Urinary bladder (tissue), 4 donors: ENCODE data around the gene ATP6V1A. TPM values are rescaled to one million over a fixed set of nuclear protein-coding genes. Genes with fewer than 3 reads are reported as not detected.
"Not testable (repeated sequence)": the region's sequence is repeated elsewhere in the genome, so short reads cannot be mapped to it uniquely, and the experiment has no call there.

Experiments used
- DNase-seq: peaks from one replicate; pipeline ENCODE4 v3.0.0-alpha.2; 2015; ENCODE audit errors: extremely low spot score
- H3K27ac ChIP-seq: one replicate; pipeline ENCODE4 v1.5.1; 2013; ENCODE audit warnings: low read depth, mild to moderate bottlenecking, moderate library complexity
- H3K36me3 ChIP-seq: one replicate; pipeline ENCODE4 v1.6.1; 2013; ENCODE audit warnings: mild to moderate bottlenecking, moderate library complexity; ENCODE audit not compliant: insufficient read depth
- H3K4me1 ChIP-seq: one replicate; pipeline ENCODE4 v1.6.1; 2013; ENCODE audit warnings: mild to moderate bottlenecking, moderate library complexity; ENCODE audit not compliant: insufficient read depth
- H3K4me3 ChIP-seq: one replicate; pipeline ENCODE4 v1.5.1; 2013; ENCODE audit warnings: low read depth, low read length
- WGBS: extraction: QIAGEN DNeasy Blood & Tissue Kit; methylation state at CpG from one replicate; pipeline ENCODE4 v1.1.7; 2013; 5-methylcytosine and 5-hydroxymethylcytosine counted together
- polyA plus RNA-seq: library from polyadenylated mRNA; stranded (reverse); fragments of 200-250 nt; gene quantifications from one replicate; pipeline ENCODE4 v1.2.3, GENCODE V29; 2013
- total RNA-seq: library from RNA; depleted of rRNA; stranded (reverse); fragments of >200 nt; gene quantifications from one replicate; pipeline ENCODE4 v1.2.3, GENCODE V29; 2014
- donor health status: healthy with polysubstance abuse.
- donor health status: healthy.

Gene ATP6V1A
- total and polyA plus RNA-seq, 2 donors, result 14.2 to 55.0 TPM

DNA sequence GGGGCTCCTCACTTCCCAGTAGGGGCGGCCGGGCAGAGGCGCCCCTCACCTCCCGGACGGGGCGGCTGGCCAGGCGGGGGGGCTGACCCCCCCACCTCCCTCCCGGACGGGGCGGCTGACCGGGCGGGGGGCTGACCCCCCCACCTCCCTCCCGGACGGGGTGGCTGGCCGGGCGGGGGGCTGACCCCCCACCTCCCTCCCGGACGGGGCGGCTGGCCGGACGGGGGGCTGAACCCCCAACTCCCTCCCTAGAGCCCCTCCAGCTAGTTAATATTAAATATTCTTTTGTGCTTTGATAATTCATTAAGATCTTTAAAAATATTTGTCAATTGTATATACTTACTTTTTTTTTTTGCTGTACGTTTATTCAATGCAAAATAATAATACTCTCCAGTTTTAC, 103.0 kb downstream of the ATP6V1A start:
- not testable (repeated sequence) for H3K4me3 ChIP-seq
- 87% methylated on average over 12 of the region's 22 CpGs for WGBS

GRCh38 chr3:113850391-113850790, 103.6 kb downstream of the ATP6V1A start:
- not testable (repeated sequence) for H3K36me3 ChIP-seq, DNase-seq, H3K4me1 ChIP-seq, H3K4me3 ChIP-seq, H3K27ac ChIP-seq
- 84% methylated on average over 9 of the region's 9 CpGs for WGBS

More for the DNA sequence above, 103.0 kb downstream of the ATP6V1A start:
- DNase-seq, H3K36me3 ChIP-seq, H3K4me1 ChIP-seq, H3K27ac ChIP-seq: not testable (repeated sequence)

GRCh38 chr3:113852506-113852905, 105.7 kb downstream of the ATP6V1A start:
- Histone ChIP-seq H3K4me3 (no peak overlapping the region), H3K27ac (no peak overlapping the region), H3K36me3 (no peaks in the 10 kb centered on the region), H3K4me1 (no peaks in the 10 kb centered on the region)
- no peak for DNase-seq
- WGBS, result 45% methylated on average over 3 of the region's 3 CpGs

Other genes with a start within 250 kb of the ATP6V1A start
- gene SPICE1, start 231.9 kb upstream of the ATP6V1A start, total RNA-seq, result 68.3 TPM
- gene SPICE1, start 231.9 kb upstream of the ATP6V1A start, polyA plus RNA-seq, result 7.0 TPM
- gene SIDT1, start 214.5 kb upstream of the ATP6V1A start, total RNA-seq, result 25.7 TPM
- 2.2 TPM for gene SIDT1, start 214.5 kb upstream of the ATP6V1A start, polyA plus RNA-seq
- gene USF3, start 50.4 kb upstream of the ATP6V1A start, total RNA-seq, result 15.1 TPM
- 5.3 TPM for gene USF3, start 50.4 kb upstream of the ATP6V1A start, polyA plus RNA-seq
- gene NAA50, start 786 bp upstream of the ATP6V1A start, total RNA-seq, result 108 TPM
- 81.9 TPM for gene NAA50, start 786 bp upstream of the ATP6V1A start, polyA plus RNA-seq
- 14.3 TPM for gene GRAMD1C, start 91.8 kb downstream of the ATP6V1A start, total RNA-seq
- 2.3 TPM for gene GRAMD1C, start 91.8 kb downstream of the ATP6V1A start, polyA plus RNA-seq
- 2.4 TPM for gene ZDHHC23, start 201.0 kb downstream of the ATP6V1A start, total RNA-seq
- gene ZDHHC23, start 201.0 kb downstream of the ATP6V1A start, polyA plus RNA-seq, result 1.3 TPM